Caco-2 (cell line): ENCODE measurements around the gene ZNF429. TPM values are rescaled to one million over a fixed set of nuclear protein-coding genes. Genes with fewer than 3 reads are reported as not detected.
"Not testable (repeated sequence)": the region's sequence is repeated elsewhere in the genome, so short reads cannot be mapped to it uniquely, and the experiment has no call there.

Source experiments
- BruUV-seq: library from RNA; stranded (reverse); fragments of 400-500 nt; replicated peaks from 2 replicates; lab custom pipeline; 2021; lab: Mats Ljungman, UMichigan
- CTCF ChIA-PET: fragments of 300-600 bp; sonication (Branson Sonifier 250); formaldehyde crosslinking; loops from one replicate; lab custom pipeline; 2022; ENCODE audit warnings: antibody characterized with exemption; lab: Charles Lee
- POLR2A ChIA-PET: fragments of 300-600 bp; sonication (Branson Sonifier 250); formaldehyde crosslinking; loops from one replicate; lab custom pipeline; 2022; ENCODE audit warnings: antibody characterized with exemption; lab: Charles Lee
- DNase-seq, 2 experiments: peaks; one replicate each; pipeline versions ENCODE4 v3.0.0 to v3.0.0-alpha.2; 2020 to 2022
- H3K27me3 ChIP-seq: replicated peaks from 2 replicates; pipeline ENCODE4 v1.6.0; 2011; ENCODE audit warnings: low read length; ENCODE audit not compliant: control insufficient read depth, insufficient read depth
- H3K36me3 ChIP-seq: 2 replicates; pipeline ENCODE4 v1.5.1; 2011; ENCODE audit warnings: low read length; ENCODE audit not compliant: control insufficient read depth, insufficient read depth
- H3K4me1 ChIP-seq: fragments of 250-450 bp; sonication (Bioruptor Pico); 2 replicates; pipeline ENCODE4 v1.5.1; 2020; ENCODE audit warnings: mild to moderate bottlenecking
- H3K4me3 ChIP-seq: 2 replicates; pipeline ENCODE4 v1.5.1; 2011; ENCODE audit warnings: low read depth, mild to moderate bottlenecking, control low read depth, low read length
- H3K9me3 ChIP-seq: fragments of 250-450 bp; sonication (Bioruptor Pico); 2 replicates; pipeline ENCODE4 v1.5.1; 2020; ENCODE audit warnings: mild to moderate bottlenecking, moderate library complexity
- H3K27ac Mint-ChIP-seq: one replicate; pipeline ENCODE4 v1.8.0; 2022; ENCODE audit warnings: mixed read lengths; ENCODE audit not compliant: unreplicated experiment
- H3K27me3 Mint-ChIP-seq: one replicate; pipeline ENCODE4 v1.8.0; 2022; ENCODE audit warnings: mixed read lengths; ENCODE audit not compliant: insufficient read depth, unreplicated experiment
- H3K36me3 Mint-ChIP-seq: one replicate; pipeline ENCODE4 v1.8.0; 2022; ENCODE audit warnings: mild to moderate bottlenecking, mixed read lengths; ENCODE audit not compliant: insufficient read depth, unreplicated experiment
- H3K4me1 Mint-ChIP-seq: one replicate; pipeline ENCODE4 v1.8.0; 2022; ENCODE audit warnings: low read depth, mixed read lengths; ENCODE audit not compliant: unreplicated experiment
- H3K4me3 Mint-ChIP-seq: one replicate; pipeline ENCODE4 v1.8.0; 2022; ENCODE audit warnings: mild to moderate bottlenecking, moderate library complexity, mixed read lengths; ENCODE audit not compliant: unreplicated experiment
- H3K9me3 Mint-ChIP-seq: one replicate; pipeline ENCODE4 v1.8.0; 2022; ENCODE audit warnings: mixed read lengths; ENCODE audit not compliant: unreplicated experiment
- CTCF ChIP-seq, 2 experiments: fragments of 200-600 bp in 1 of 2; IDR thresholded peaks; 1 replicate in 1 of 2; 2 replicates in 1 of 2; pipeline versions ENCODE4 v1.5.1 to v1.8.0; 2011 to 2022; ENCODE audit warnings: antibody characterized with exemption in 1 of 2, control low read depth in 1 of 2, inconsistent platforms in 1 of 2, low read depth in 1 of 2, low read length in 1 of 2, mild to moderate bottlenecking in 1 of 2, moderate library complexity in 1 of 2; ENCODE audit not compliant: insufficient read depth in 1 of 2, severe bottlenecking in 1 of 2, unreplicated experiment in 1 of 2
- intact Hi-C: fragments of 100-400 bp; cut with micrococcal nuclease; formaldehyde crosslinking; loops from one replicate; pipeline ENCODE4 v1.10.0; 2022; ENCODE audit not compliant: unreplicated experiment
- total RNA-seq: library from RNA; stranded (reverse); gene quantifications from 2 replicates; pipeline ENCODE4 v1.2.3, GENCODE V29; 2022

The ZNF429 gene
- total RNA-seq, 1 experiment from 2014 or later = 0.29 TPM

- H3K27ac Mint-ChIP-seq = no peak overlapping the region
- no peak for DNase-seq
- intact Hi-C loops = no loop called here
- CTCF ChIA-PET = no interaction called here
- no peaks in the 10 kb centered on the region for H3K27me3 Mint-ChIP-seq
- H3K9me3 Mint-ChIP-seq = peaks cover 15% of the 10 kb centered on the region
- Histone ChIP-seq H3K27me3 (no peaks in the 10 kb centered on the region), H3K36me3 (no peaks in the 10 kb centered on the region), H3K4me1 (no peaks in the 10 kb centered on the region), H3K9me3 (no peaks in the 10 kb centered on the region), H3K4me3 (no peak overlapping the region)
- H3K4me3 Mint-ChIP-seq = no peak overlapping the region
- no peaks in the 10 kb centered on the region for H3K36me3 Mint-ChIP-seq
- TF ChIP-seq CTCF (IDR thresholded peaks at IDR 0.05; ENCODE audit: insufficient read depth in 1 of 2, low read depth in 1 of 2, low read length in 1 of 2, severe bottlenecking in 1 of 2, unreplicated experiment in 1 of 2) = no peak
- POLR2A ChIA-PET = no interaction called here
- BruUV-seq = no TSS peak
- no peaks in the 10 kb centered on the region for H3K4me1 Mint-ChIP-seq
These were observed 54.0 kb downstream of the ZNF429 start for GRCh38 chr19:21559444-21559843.

- peaks cover 51% of the 10 kb centered on the region for H3K9me3 Mint-ChIP-seq
- TF ChIP-seq CTCF (IDR thresholded peaks at IDR 0.05; ENCODE audit: insufficient read depth in 1 of 2, low read depth in 1 of 2, low read length in 1 of 2, severe bottlenecking in 1 of 2, unreplicated experiment in 1 of 2) = no peak
- no peaks in the 10 kb centered on the region for H3K27me3 ChIP-seq
- H3K9me3 ChIP-seq = no peaks in the 10 kb centered on the region
- no peaks in the 10 kb centered on the region for H3K4me1 Mint-ChIP-seq
- H3K36me3 ChIP-seq = no peaks in the 10 kb centered on the region
- CTCF ChIA-PET = no interaction called here
- no peak overlapping the region for H3K27ac Mint-ChIP-seq
- no TSS peak for BruUV-seq
- H3K36me3 Mint-ChIP-seq = no peaks in the 10 kb centered on the region
- H3K4me3 Mint-ChIP-seq = no peak overlapping the region
- intact Hi-C loops = no loop called here
- H3K4me1 ChIP-seq = no peaks in the 10 kb centered on the region
- H3K27me3 Mint-ChIP-seq = no peaks in the 10 kb centered on the region
- H3K4me3 ChIP-seq = no peak overlapping the region
- no peak for DNase-seq
- POLR2A ChIA-PET = no interaction called here
These were observed 59.0 kb downstream of the ZNF429 start for GRCh38 chr19:21564406-21564805.

GRCh38 chr19:21566073-21566472 is 60.7 kb downstream of the ZNF429 start:
- DNase-seq = no peak
- peaks cover 63% of the 10 kb centered on the region for H3K9me3 Mint-ChIP-seq
- Histone ChIP-seq H3K9me3 (no peaks in the 10 kb centered on the region; the same call in 1 of the 2 replicates), H3K36me3 (no peaks in the 10 kb centered on the region), H3K4me1 (no peaks in the 10 kb centered on the region), H3K4me3 (no peak overlapping the region), H3K27me3 (no peaks in the 10 kb centered on the region)
- no peak for TF ChIP-seq CTCF (IDR thresholded peaks at IDR 0.05; ENCODE audit: insufficient read depth in 1 of 2, low read depth in 1 of 2, low read length in 1 of 2, severe bottlenecking in 1 of 2, unreplicated experiment in 1 of 2)
- H3K27me3 Mint-ChIP-seq = no peaks in the 10 kb centered on the region
- no peak overlapping the region for H3K4me3 Mint-ChIP-seq
- no peaks in the 10 kb centered on the region for H3K36me3 Mint-ChIP-seq
- CTCF ChIA-PET = no interaction called here
- intact Hi-C loops = no loop called here
- H3K4me1 Mint-ChIP-seq = no peaks in the 10 kb centered on the region
- no peak overlapping the region for H3K27ac Mint-ChIP-seq
- no TSS peak for BruUV-seq
- POLR2A ChIA-PET = no interaction called here

GRCh38 chr19:21567806-21568205 is 62.4 kb downstream of the ZNF429 start:
- POLR2A ChIA-PET, BruUV-seq, DNase-seq, H3K4me1 ChIP-seq, H3K27me3 Mint-ChIP-seq, H3K4me3 Mint-ChIP-seq, H3K27ac Mint-ChIP-seq, H3K27me3 ChIP-seq, H3K36me3 ChIP-seq, CTCF ChIA-PET, intact Hi-C loops, H3K4me3 ChIP-seq, H3K36me3 Mint-ChIP-seq, H3K4me1 Mint-ChIP-seq: not testable (repeated sequence)
- H3K9me3 Mint-ChIP-seq = peaks cover 80% of the 10 kb centered on the region
- H3K9me3 ChIP-seq = peaks cover 17% of the 10 kb centered on the region
